H1 (cell line): ENCODE results near the gene RBL1. TPM values are rescaled to one million over a fixed set of nuclear protein-coding genes. Genes with fewer than 3 reads are reported as not detected.

ENCODE experiments used
- CTCF ChIA-PET: fragments of 300-600 bp; sonication (Branson Sonifier 250); formaldehyde crosslinking; loops from one replicate; lab custom pipeline; 2021; ENCODE audit not compliant: partially characterized antibody; lab: Charles Lee
- POLR2A ChIA-PET: fragments of 300-600 bp; sonication (Branson Sonifier 250); formaldehyde crosslinking; loops from one replicate; lab custom pipeline; 2021; ENCODE audit warnings: inconsistent platforms; ENCODE audit not compliant: partially characterized antibody; lab: Charles Lee
- DNase-seq, 2 experiments: peaks; one replicate each; pipeline versions ENCODE4 v3.0.0 to v3.0.0-alpha.2; 2010 to 2022; ENCODE audit warnings: low spot score in 2 of 2, low read depth in 1 of 2, mixed read lengths in 1 of 2
- FAIRE-seq: peaks from 2 replicates; lab custom pipeline; 2011; peaks lifted over from hg19 to GRCh38; lab: Jason Lieb, UNC
- H2AFZ ChIP-seq: 2 replicates; pipeline ENCODE4 v1.8.1; 2012; ENCODE audit warnings: low read length, inconsistent platforms
- H2AK5ac ChIP-seq: 2 replicates; pipeline ENCODE4 v1.6.1; 2013; ENCODE audit warnings: low read depth, low read length
- H2BK120ac ChIP-seq: replicated peaks from 2 replicates; pipeline ENCODE3; 2013; ENCODE audit warnings: low read depth, low read length, inconsistent platforms
- H2BK12ac ChIP-seq: 2 replicates; pipeline ENCODE4 v1.6.1; 2013; ENCODE audit warnings: low read depth, low read length
- H2BK15ac ChIP-seq: 2 replicates; pipeline ENCODE4 v1.6.1; 2013; ENCODE audit warnings: low read length
- H2BK20ac ChIP-seq: 2 replicates; pipeline ENCODE4 v1.6.1; 2013; ENCODE audit warnings: low read length
- H2BK5ac ChIP-seq: 2 replicates; pipeline ENCODE4 v1.6.1; 2013; ENCODE audit warnings: low read depth, low read length
- H3K14ac ChIP-seq: 2 replicates; pipeline ENCODE4 v1.6.1; 2013; ENCODE audit warnings: inconsistent platforms; ENCODE audit not compliant: insufficient read length
- H3K18ac ChIP-seq: 2 replicates; pipeline ENCODE4 v1.6.1; 2013; ENCODE audit warnings: low read length; ENCODE audit errors: extremely low read depth
- H3K23ac ChIP-seq: 2 replicates; pipeline ENCODE4 v1.6.1; 2013; ENCODE audit warnings: inconsistent platforms; ENCODE audit not compliant: insufficient read length
- H3K23me2 ChIP-seq: 2 replicates; pipeline ENCODE4 v1.6.1; 2013; ENCODE audit warnings: low read depth, low read length
- H3K27ac ChIP-seq: 2 replicates; pipeline ENCODE4 v1.6.1; 2011; ENCODE audit warnings: low read depth, low read length, inconsistent platforms
- H3K27me3 ChIP-seq, 4 experiments: replicated peaks in 1 of 4; 1 replicate in 1 of 4; 2 replicates in 3 of 4; pipeline versions ENCODE4 v1.6.1 to v1.8.1; 2011 to 2013; ENCODE audit warnings: low read length in 3 of 4, mild to moderate bottlenecking in 3 of 4, inconsistent platforms in 2 of 4, mixed read lengths in 2 of 4, moderate library complexity in 1 of 4; ENCODE audit not compliant: control insufficient read depth in 3 of 4, insufficient read depth in 3 of 4; ENCODE audit errors: extremely low read depth in 1 of 4
- H3K36me3 ChIP-seq, 4 experiments: 2 replicates each; pipeline versions ENCODE4 v1.6.1 to v1.8.1; 2011 to 2013; ENCODE audit warnings: mild to moderate bottlenecking in 4 of 4, low read length in 3 of 4, moderate library complexity in 2 of 4, control low read depth in 1 of 4, inconsistent platforms in 1 of 4; ENCODE audit not compliant: insufficient read depth in 4 of 4, control insufficient read depth in 2 of 4
- H3K4ac ChIP-seq: replicated peaks from 2 replicates; pipeline ENCODE3; 2013; ENCODE audit warnings: low read length, low read depth, mixed read lengths, inconsistent platforms; ENCODE audit not compliant: insufficient read length
- H3K4me1 ChIP-seq, 4 experiments: replicated peaks in 1 of 4; 1 replicate in 1 of 4; 2 replicates in 3 of 4; pipeline versions ENCODE4 v1.6.1 to v1.8.1; 2011 to 2013; ENCODE audit warnings: low read length in 3 of 4, inconsistent platforms in 2 of 4, mixed read lengths in 1 of 4; ENCODE audit not compliant: insufficient read depth in 4 of 4, control insufficient read depth in 3 of 4
- H3K4me2 ChIP-seq, 2 experiments: 2 replicates each; pipeline versions ENCODE4 v1.6.1 to v1.8.1; 2011 to 2013; ENCODE audit warnings: low read depth in 2 of 2, low read length in 2 of 2, control low read depth in 1 of 2, inconsistent platforms in 1 of 2, mild to moderate bottlenecking in 1 of 2; ENCODE audit not compliant: insufficient read depth in 1 of 2
- H3K4me3 ChIP-seq, 4 experiments: fragments of 200-600, 300-600 bp in 1 of 4; sonication (generic), shearing (Covaris generic), sonication (Bioruptor Twin) in 1 of 4; 2 replicates each; pipeline versions ENCODE4 v1.5.1 to v1.8.1; 2011 to 2016; ENCODE audit warnings: low read length in 4 of 4, low read depth in 3 of 4, control low read depth in 2 of 4, inconsistent platforms in 2 of 4, mild to moderate bottlenecking in 2 of 4, mixed read lengths in 1 of 4, moderate library complexity in 1 of 4; ENCODE audit not compliant: insufficient read depth in 2 of 4; ENCODE audit errors: extremely low read depth in 1 of 4
- H3K56ac ChIP-seq: replicated peaks from 2 replicates; pipeline ENCODE3; 2013; ENCODE audit warnings: low read depth, mild to moderate bottlenecking, mixed read lengths, low read length, inconsistent platforms; ENCODE audit not compliant: insufficient read length
- H3K79me1 ChIP-seq: 2 replicates; pipeline ENCODE4 v1.6.1; 2013; ENCODE audit warnings: low read depth, low read length, control low read depth
- H3K79me2 ChIP-seq, 2 experiments: 2 replicates each; pipeline versions ENCODE4 v1.6.1 to v1.8.1; 2012 to 2013; ENCODE audit warnings: low read length in 2 of 2, mild to moderate bottlenecking in 2 of 2, inconsistent platforms in 1 of 2; ENCODE audit not compliant: insufficient read depth in 2 of 2, control insufficient read depth in 1 of 2
- H3K9ac ChIP-seq, 4 experiments: replicated peaks in 1 of 4; 1 replicate in 1 of 4; 2 replicates in 3 of 4; pipeline versions ENCODE4 v1.6.1 to v1.8.1; 2011 to 2013; ENCODE audit warnings: low read depth in 3 of 4, low read length in 3 of 4, control low read depth in 2 of 4, mild to moderate bottlenecking in 2 of 4, moderate library complexity in 2 of 4, inconsistent platforms in 1 of 4; ENCODE audit errors: extremely low read depth in 1 of 4
- H3K9me3 ChIP-seq, 2 experiments: 2 replicates each; pipeline versions ENCODE4 v1.6.1 to v1.8.1; 2012 to 2013; ENCODE audit warnings: mild to moderate bottlenecking in 2 of 2, moderate library complexity in 2 of 2, control low read depth in 1 of 2, inconsistent platforms in 1 of 2, low read depth in 1 of 2, low read length in 1 of 2, mixed read lengths in 1 of 2; ENCODE audit not compliant: insufficient read depth in 2 of 2
- H4K20me1 ChIP-seq, 2 experiments: replicated peaks in 1 of 2; 2 replicates each; pipeline versions ENCODE3 to v1.8.1; 2011 to 2013; ENCODE audit warnings: inconsistent platforms in 2 of 2, low read length in 2 of 2, mild to moderate bottlenecking in 1 of 2; ENCODE audit not compliant: insufficient read depth in 2 of 2, control insufficient read depth in 1 of 2
- H4K5ac ChIP-seq: 2 replicates; pipeline ENCODE4 v1.6.1; 2013; ENCODE audit warnings: low read length, low read depth, mixed read lengths, inconsistent platforms; ENCODE audit not compliant: insufficient read length
- H4K8ac ChIP-seq: 2 replicates; pipeline ENCODE4 v1.8.0; 2013; ENCODE audit warnings: mild to moderate bottlenecking, moderate library complexity, low read length, inconsistent platforms; ENCODE audit not compliant: insufficient read depth; ENCODE audit errors: extremely low read depth
- H4K91ac ChIP-seq: replicated peaks from 2 replicates; pipeline ENCODE3; 2013; ENCODE audit warnings: low read length, mixed read lengths, inconsistent platforms; ENCODE audit not compliant: insufficient read length
- CHD1 ChIP-seq: IDR thresholded peaks from 2 replicates; pipeline ENCODE4 v1.6.1; 2012; ENCODE audit warnings: low read depth, low read length, improper control_type of control experiment
- POLR2A ChIP-seq, 2 experiments: IDR thresholded peaks; 1 replicate in 1 of 2; 2 replicates in 1 of 2; pipeline ENCODE4 v1.6.1; 2011; ENCODE audit warnings: low read depth in 2 of 2, low read length in 2 of 2, mild to moderate bottlenecking in 2 of 2; ENCODE audit errors: control extremely low read depth in 1 of 2
- TAF1 ChIP-seq: IDR thresholded peaks from 2 replicates; pipeline ENCODE4 v1.6.1; 2011; ENCODE audit warnings: mild to moderate bottlenecking, low read depth, low read length
- WGBS, 2 experiments: shearing (Covaris generic) in 1 of 2; methylation state at CpG; one replicate each; pipeline versions ENCODE4 v1.1.6 to v1.1.7; 2013 to 2015; ENCODE audit warnings: low lambda C conversion rate in 2 of 2, mixed read lengths in 2 of 2, inconsistent platforms in 1 of 2, low coverage in 1 of 2, missing lambda C conversion rate in 1 of 2; ENCODE audit not compliant: insufficient replicate concordance in 2 of 2, insufficient coverage in 1 of 2, insufficient read length in 1 of 2; ENCODE audit errors: extremely low coverage in 1 of 2, missing lambda C conversion rate in 1 of 2; 5-methylcytosine and 5-hydroxymethylcytosine counted together
- polyA plus RNA-seq, 7 experiments: library from polyadenylated mRNA; depleted of rRNA in 3 of 7; stranded (reverse) in 5 of 7; unstranded in 2 of 7; fragments of >200 nt in 5 of 7; fragments of 200-250 nt in 2 of 7; gene quantifications; 1 replicate in 5 of 7; 2 replicates in 1 of 7; 4 replicates in 1 of 7; pipeline versions ENCODE4 v1.2.1 to v1.2.3, GENCODE V29; 2011 to 2013; ENCODE audit warnings: missing spikeins in 2 of 7, mixed read lengths in 2 of 7
- total RNA-seq: library from RNA; stranded (reverse); fragmentation: NEBNext Ultra II Directional; extraction: Animal tissue kit (Norgen Biotek cat#: 25700); gene quantifications from 2 replicates; pipeline ENCODE4 v1.2.1, GENCODE V29; 2021

The RBL1 gene
- total and polyA plus RNA-seq, 2 of the 8 experiments (the other 6 are each of a cell fraction or from before 2014, with no cell fraction given): 3.2 to 12.3 TPM

GRCh38 chr20:36951979-36952738 lies 143.6 kb downstream of the RBL1 start:
- Histone ChIP-seq H4K20me1 (no peaks in the 10 kb centered on the region), H3K23me2 (peaks cover 14% of the 10 kb centered on the region), H2AFZ (peak overlapping the region; percentile 35), H3K79me1 (peaks cover 4% of the 10 kb centered on the region; the same call in 1 of the 2 replicates), H3K27me3 (no peaks in the 10 kb centered on the region; a peak in 1 of 7 replicates), H2AK5ac (no peak overlapping the region), H3K4me3 (peak overlapping the region; percentile 66 to 83 (median 80); a peak in 7 of 8 replicates), H2BK20ac (no peak overlapping the region), H2BK12ac (no peak overlapping the region; the same call in 1 of the 2 replicates), H3K9ac (peak overlapping the region in 3 of 4 experiments; percentile 1 to 64 (median 3); a peak in 2 of 7 replicates), H3K9me3 (no peaks in the 10 kb centered on the region), H3K14ac (no peak overlapping the region), H3K56ac (peak overlapping the region; percentile 49), H3K27ac (no peak overlapping the region), H2BK15ac (no peak overlapping the region), H3K4me1 (peaks cover 0 to 14% (median 10%) of the 10 kb centered on the region in 4 experiments; a peak in 4 of 7 replicates), H3K4me2 (peak overlapping the region; percentile 92 to 93), H4K8ac (no peak overlapping the region), H3K23ac (no peak overlapping the region), H2BK5ac (peak overlapping the region; percentile 75; the same call in 1 of the 2 replicates), H3K18ac (peak overlapping the region; percentile 56; the same call in 1 of the 2 replicates), H4K5ac (peak overlapping the region; percentile 44), H2BK120ac (no peak overlapping the region), H3K36me3 (no peaks in the 10 kb centered on the region), H4K91ac (peak overlapping the region; percentile 6), H3K79me2 (0 out of 4 replicates have a peak, but pooled peaks cover 0 to 5% of the 10 kb centered on the region in 2 experiments), H3K4ac (no peak overlapping the region)
- ChIA-PET POLR2A (no interaction called here), CTCF (interaction anchor here (1.0 kb wide), 1 partner anchor 321 kb away, joined by 3 read pairs; no protein-coding TSS in a partner anchor)
- WGBS, 2 experiments: 38% methylated on average over 11 of the region's 11 CpGs; no CpG with 5 or more reads in 1 of the 2 experiments
- TF ChIP-seq CHD1 (no peak), POLR2A (IDR thresholded peaks at IDR 0.05; ENCODE audit: control extremely low read depth in 1 of 2, low read depth in 2 of 2, low read length in 2 of 2) (peak in 1 of 2 experiments; percentile 14; a peak in 1 of 3 replicates), TAF1 (peak; percentile 11; the same call in 1 of the 2 replicates)
- DNase-seq: no peak
- no peak for FAIRE-seq
